Stimulated activated CD8-positive, alpha-beta memory T cell treated with anti-CD3 and anti-CD28 coated beads, Interleukin-2, amount 100 ng/mL, for 48 hours (primary cell): ENCODE results near the gene TUBB3.
"Not testable (repeated sequence)": the region's sequence is repeated elsewhere in the genome, so short reads cannot be mapped to it uniquely, and the experiment has no call there.

Source experiments
- DNase-seq, 2 donors: peaks; one replicate each; pipeline ENCODE4 v3.0.0-alpha.2; 2020; ENCODE audit warnings: low read depth in 2 of 2

TUBB3 gene

GRCh38 chr16:89965447-89966225, 42.5 kb downstream of the TUBB3 start:
- DNase-seq: no peak

- no peak for DNase-seq
Measured at GRCh38 chr16:89966756-89967155, 43.6 kb downstream of the TUBB3 start.

- DNase-seq: not testable (repeated sequence)
Measured at GRCh38 chr16:89967436-89967835, 44.3 kb downstream of the TUBB3 start.

GRCh38 chr16:89968074-89968473, 44.9 kb downstream of the TUBB3 start:
- not testable (repeated sequence) for DNase-seq

GRCh38 chr16:89969741-89970410, 46.7 kb downstream of the TUBB3 start:
- DNase-seq: no peak

- DNase-seq: peak in 1 of 2 donors; percentile 8
Measured at GRCh38 chr16:89971495-89972243, 48.5 kb downstream of the TUBB3 start.

- peak; percentile 86 to 91 for DNase-seq
Measured at GRCh38 chr16:89972244-89973234, 49.4 kb downstream of the TUBB3 start.

- no peak for DNase-seq
Measured at GRCh38 chr16:89973235-89973634, 50.1 kb downstream of the TUBB3 start.

GRCh38 chr16:89973654-89974335, 50.7 kb downstream of the TUBB3 start:
- no peak for DNase-seq

- DNase-seq: no peak
Measured at GRCh38 chr16:89974870-89975269, 51.7 kb downstream of the TUBB3 start.

- DNase-seq: peak in 1 of 2 donors; percentile 7
Measured at GRCh38 chr16:89981414-89981813, 58.3 kb downstream of the TUBB3 start.

- DNase-seq: no peak
Measured at GRCh38 chr16:89982318-89982717, 59.2 kb downstream of the TUBB3 start.

- DNase-seq: peak in 1 of 2 donors; percentile 17
Measured at GRCh38 chr16:89983536-89983935, 60.4 kb downstream of the TUBB3 start.

- no peak for DNase-seq
Measured at GRCh38 chr16:89984216-89984615, 61.1 kb downstream of the TUBB3 start.

GRCh38 chr16:89985219-89985618, 62.1 kb downstream of the TUBB3 start:
- DNase-seq: no peak
